HCT116 (cell line): ENCODE measurements around the gene TBX2. TPM values are rescaled to one million over a fixed set of nuclear protein-coding genes. Genes with fewer than 3 reads are reported as not detected.

Experiments
- ATAC-seq: fragments of 200-7000 bp; cut with Tn5 transposase; 2 replicates; pipeline ENCODE4 v1.9.1; 2020; ENCODE audit warnings: mild to moderate bottlenecking, moderate library complexity
- BruUV-seq: library from RNA; stranded (reverse); fragments of 400-500 nt; replicated peaks from 2 replicates; lab custom pipeline; 2021; lab: Mats Ljungman, UMichigan
- CTCF ChIA-PET: fragments of 300-600 bp; sonication (Branson Sonifier 250); formaldehyde crosslinking; loops from one replicate; lab custom pipeline; 2021; ENCODE audit warnings: antibody characterized with exemption; lab: Charles Lee
- POLR2A ChIA-PET: fragments of 300-600, 350-600 bp; sonication (Branson Sonifier 250); formaldehyde crosslinking; loops from one replicate; lab custom pipeline; 2021; ENCODE audit warnings: antibody characterized with exemption; lab: Charles Lee
- RAD21 ChIA-PET, 2 experiments: fragments of 300-600 bp; sonication (Branson Sonifier 250); formaldehyde crosslinking; loops; one replicate each; lab custom pipeline; 2023; ENCODE audit warnings: low total read pairs in 2 of 2; ENCODE audit not compliant: uncharacterized antibody in 2 of 2, unreplicated experiment in 2 of 2, low non-redundant PET in 1 of 2; lab: Charles Lee
- DNase-seq: peaks from one replicate; pipeline ENCODE4 v3.0.0-alpha.2; 2010; ENCODE audit warnings: low read depth, low spot score
- H2AFZ ChIP-seq: fragments of 200-600 bp; shearing (Covaris generic), sonication (generic); 2 replicates; pipeline ENCODE4 v1.6.1; 2017; ENCODE audit warnings: low read depth, mixed run types, mixed read lengths, antibody characterized with exemption, low read length; ENCODE audit not compliant: poor library complexity, severe bottlenecking
- H3K27ac ChIP-seq: 2 replicates; pipeline ENCODE4 v1.5.1; 2012; ENCODE audit warnings: low read depth, low read length
- H3K27me3 ChIP-seq: fragments of 200-600 bp; sonication (generic); 2 replicates; pipeline ENCODE4 v1.6.1; 2016; ENCODE audit warnings: mixed run types, low read length, mixed read lengths; ENCODE audit not compliant: insufficient read depth
- H3K36me3 ChIP-seq, 2 experiments: fragments of 200-500 bp in 1 of 2; fragments of 200-600 bp in 1 of 2; sonication (Bioruptor generic) in 1 of 2; sonication (generic) in 1 of 2; 2 replicates each; pipeline versions ENCODE4 v1.5.1 to v1.6.1; 2014 to 2016; ENCODE audit warnings: low read length in 2 of 2, inconsistent platforms in 1 of 2, mixed read lengths in 1 of 2, mixed run types in 1 of 2; ENCODE audit not compliant: insufficient read depth in 2 of 2, control insufficient read depth in 1 of 2
- H3K4me1 ChIP-seq, 2 experiments: fragments of 200-600 bp in 1 of 2; sonication (generic) in 1 of 2; 2 replicates each; pipeline versions ENCODE4 v1.5.1 to v1.6.1; 2012 to 2017; ENCODE audit warnings: low read length in 2 of 2, inconsistent platforms in 1 of 2, mild to moderate bottlenecking in 1 of 2, mixed read lengths in 1 of 2, mixed run types in 1 of 2, moderate library complexity in 1 of 2; ENCODE audit not compliant: insufficient read depth in 2 of 2, control insufficient read depth in 1 of 2
- H3K4me2 ChIP-seq: fragments of 200-600 bp; sonication (generic); 2 replicates; pipeline ENCODE4 v1.6.1; 2017; ENCODE audit warnings: mixed run types, low read length, mixed read lengths
- H3K4me3 ChIP-seq, 2 experiments: fragments of 200-600 bp in 1 of 2; sonication (generic) in 1 of 2; replicated peaks in 1 of 2; 2 replicates each; pipeline ENCODE4 v1.5.1; 2011 to 2016; ENCODE audit warnings: low read length in 2 of 2, control low read depth in 1 of 2, low read depth in 1 of 2, mild to moderate bottlenecking in 1 of 2, mixed read lengths in 1 of 2, mixed run types in 1 of 2
- H3K79me2 ChIP-seq: fragments of 200-600 bp; sonication (generic); 2 replicates; pipeline ENCODE4 v1.6.1; 2017; ENCODE audit warnings: mild to moderate bottlenecking, mixed run types, low read length, moderate library complexity, mixed read lengths; ENCODE audit not compliant: insufficient read depth
- H3K9ac ChIP-seq: fragments of 200-600 bp; sonication (generic); 2 replicates; pipeline ENCODE4 v1.6.1; 2016; ENCODE audit warnings: low read length, mixed read lengths
- H3K9me2 ChIP-seq: fragments of 200-600 bp; sonication (generic), shearing (Covaris generic); 2 replicates; pipeline ENCODE4 v1.6.1; 2017; ENCODE audit warnings: mixed run types, mild to moderate bottlenecking, moderate library complexity; ENCODE audit not compliant: insufficient read depth
- H3K9me3 ChIP-seq, 2 experiments: fragments of 200-500 bp in 1 of 2; fragments of 200-600 bp in 1 of 2; sonication (Bioruptor generic) in 1 of 2; sonication (generic) in 1 of 2; 2 replicates each; pipeline ENCODE4 v1.6.1; 2014 to 2017; ENCODE audit warnings: low read length in 2 of 2, mixed read lengths in 2 of 2, inconsistent platforms in 1 of 2, low read depth in 1 of 2, mild to moderate bottlenecking in 1 of 2, mixed run types in 1 of 2, moderate library complexity in 1 of 2; ENCODE audit not compliant: control insufficient read depth in 1 of 2, insufficient read depth in 1 of 2
- H4K20me1 ChIP-seq: fragments of 200-600 bp; sonication (generic), shearing (Covaris generic); 2 replicates; pipeline ENCODE4 v1.6.1; 2017; ENCODE audit warnings: mixed run types, mild to moderate bottlenecking, moderate library complexity; ENCODE audit not compliant: insufficient read depth
- CBX3 ChIP-seq: IDR thresholded peaks from 2 replicates; pipeline ENCODE4 v1.6.1; 2012; ENCODE audit warnings: low read depth
- EGR1 ChIP-seq: IDR thresholded peaks from 2 replicates; pipeline ENCODE4 v1.6.1; 2012; ENCODE audit warnings: low read depth
- EZH2phosphoT487 ChIP-seq: fragments of 200-600 bp; IDR thresholded peaks from 2 replicates; pipeline ENCODE4 v1.6.1; 2018; ENCODE audit warnings: antibody characterized with exemption, borderline replicate concordance
- POLR2AphosphoS5 ChIP-seq: IDR thresholded peaks from 2 replicates; pipeline ENCODE4 v1.6.1; 2011; ENCODE audit warnings: mild to moderate bottlenecking, low read depth, low read length, moderate library complexity
- RAD21 ChIP-seq: IDR thresholded peaks from 2 replicates; pipeline ENCODE4 v1.6.1; 2012; ENCODE audit warnings: low read depth, mild to moderate bottlenecking
- TCF7L2 ChIP-seq: IDR thresholded peaks from 2 replicates; pipeline ENCODE4 v1.7.0; 2011; ENCODE audit warnings: borderline replicate concordance, inconsistent platforms; ENCODE audit not compliant: insufficient read depth, insufficient read length; ENCODE audit errors: extremely low read depth
- ZFX ChIP-seq: fragments of 450-650 bp; IDR thresholded peaks from 2 replicates; pipeline ENCODE4 v1.6.1; 2017
- intact Hi-C: fragments of 100-400 bp; cut with micrococcal nuclease; formaldehyde crosslinking; loops from 2 replicates; pipeline ENCODE4 v1.10.0; 2022
- total RNA-seq: library from RNA; stranded (reverse); gene quantifications from one replicate; pipeline ENCODE4 v1.2.1, GENCODE V29; 2021; ENCODE audit not compliant: unreplicated experiment

TBX2 gene
- total RNA-seq, 1 experiment from 2014 or later = 0.71 TPM

DNA sequence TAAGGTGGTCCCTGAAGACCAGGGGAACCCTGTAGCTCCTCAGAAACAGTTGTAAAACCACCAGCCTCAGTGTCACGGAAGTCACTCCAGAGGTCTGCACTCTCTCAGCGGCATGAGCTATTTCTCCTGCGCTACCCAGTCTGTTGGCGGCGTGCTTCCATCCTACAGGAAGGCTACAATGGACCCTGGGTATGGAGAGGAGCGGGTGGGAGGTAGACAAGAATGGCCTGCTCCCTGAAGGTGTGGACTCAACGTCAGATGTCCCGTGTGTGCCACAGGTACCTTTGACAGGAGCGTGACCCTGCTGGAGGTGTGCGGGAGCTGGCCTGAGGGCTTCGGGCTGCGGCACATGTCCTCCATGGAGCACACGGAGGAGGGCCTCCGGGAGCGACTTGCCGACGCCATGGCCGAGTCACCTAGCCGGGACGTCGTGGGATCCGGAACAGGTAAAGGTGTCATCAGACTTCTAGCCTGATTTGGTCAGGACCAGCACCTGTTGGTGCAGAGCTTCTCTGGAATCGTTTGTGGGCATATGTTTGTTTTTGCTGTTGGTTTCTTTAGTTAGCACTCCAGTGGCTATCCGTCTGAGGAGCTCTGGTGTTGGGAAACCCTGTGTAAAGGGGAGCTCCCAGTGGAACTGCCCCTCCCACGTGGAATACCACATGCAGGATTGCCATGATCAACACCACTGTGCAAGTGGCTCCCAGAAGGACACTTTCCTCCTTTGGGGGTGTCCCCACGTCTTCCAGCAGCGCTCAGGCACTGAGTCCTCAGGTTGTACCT, 31.4 kb upstream of the TBX2 start:
- no peak for DNase-seq
- no peaks in the 10 kb centered on the region for H3K9me2 ChIP-seq
- ChIA-PET CTCF (no interaction called here), POLR2A (no interaction called here), RAD21 (no interaction called here)
- no peak for ATAC-seq
- intact Hi-C loops = no loop called here
- BruUV-seq = no TSS peak
- no peak overlapping the region for H3K4me2 ChIP-seq
- TF ChIP-seq CBX3 = no peak
- H2AFZ ChIP-seq = no peak overlapping the region
- H3K9ac ChIP-seq = no peak overlapping the region
- no peaks in the 10 kb centered on the region for H3K4me1 ChIP-seq
- H3K36me3 ChIP-seq = no peaks in the 10 kb centered on the region
- H3K9me3 ChIP-seq = no peaks in the 10 kb centered on the region
- no peaks in the 10 kb centered on the region for H4K20me1 ChIP-seq
- H3K27me3 ChIP-seq = peaks cover 5% of the 10 kb centered on the region; the same call in 1 of the 2 replicates
- no peak overlapping the region; the same call in 1 of the 2 replicates for H3K27ac ChIP-seq
- no peak overlapping the region for H3K4me3 ChIP-seq
- H3K79me2 ChIP-seq = no peaks in the 10 kb centered on the region

DNA sequence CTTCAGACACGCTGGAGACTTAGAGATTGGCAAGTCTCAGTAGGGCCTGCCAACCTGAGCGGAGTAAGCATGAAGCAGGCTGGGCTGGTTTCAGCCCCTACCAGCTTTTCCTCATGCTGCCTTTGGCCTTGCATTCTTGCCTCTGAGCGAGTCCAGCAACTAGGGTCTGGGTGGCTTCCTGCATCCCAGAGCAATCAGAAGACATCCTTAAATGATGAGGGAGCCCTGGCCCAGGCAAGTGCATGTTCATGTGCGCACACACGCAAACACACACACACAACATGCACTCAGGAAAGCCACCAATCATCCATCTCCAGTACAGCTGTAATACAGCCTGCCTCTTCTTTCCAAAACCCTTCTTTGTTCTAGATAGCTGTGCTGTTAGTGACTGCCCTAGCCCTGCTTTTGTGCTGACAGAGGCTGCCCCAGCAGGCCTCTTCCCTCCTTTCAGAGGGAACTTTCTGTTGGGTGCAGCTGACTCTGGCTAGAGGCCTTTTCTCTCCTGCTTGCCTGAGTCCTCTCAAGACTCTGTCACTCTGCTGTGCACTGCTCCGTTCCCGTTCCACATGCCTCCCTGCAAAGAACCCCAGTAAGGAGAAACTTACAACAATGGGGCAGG, 30.7 kb upstream of the TBX2 start:
- Histone ChIP-seq H2AFZ (no peak overlapping the region), H3K4me3 (no peak overlapping the region), H3K79me2 (no peaks in the 10 kb centered on the region), H3K9ac (no peak overlapping the region), H3K36me3 (no peaks in the 10 kb centered on the region), H4K20me1 (no peaks in the 10 kb centered on the region), H3K9me2 (no peaks in the 10 kb centered on the region), H3K4me1 (no peaks in the 10 kb centered on the region), H3K27ac (no peak overlapping the region), H3K27me3 (no peaks in the 10 kb centered on the region), H3K4me2 (no peak overlapping the region), H3K9me3 (no peaks in the 10 kb centered on the region)
- intact Hi-C loops = no loop called here
- POLR2A ChIA-PET = no interaction called here
- CTCF ChIA-PET = no interaction called here
- no TSS peak for BruUV-seq
- RAD21 ChIA-PET = no interaction called here
- TF ChIP-seq EZH2phosphoT487 (no peak), EGR1 (no peak), RAD21 (no peak), ZFX (no peak), TCF7L2 (no peak), POLR2AphosphoS5 (no peak)
- DNase-seq (no peak), ATAC-seq (no peak)
